ENCODE data around the gene GPR33. TPM values are rescaled to one million over a fixed set of nuclear protein-coding genes. Genes with fewer than 3 reads are reported as not detected.

The GPR33 gene
- total RNA-seq, 1 experiment from 2014 or later: not detected

DNA sequence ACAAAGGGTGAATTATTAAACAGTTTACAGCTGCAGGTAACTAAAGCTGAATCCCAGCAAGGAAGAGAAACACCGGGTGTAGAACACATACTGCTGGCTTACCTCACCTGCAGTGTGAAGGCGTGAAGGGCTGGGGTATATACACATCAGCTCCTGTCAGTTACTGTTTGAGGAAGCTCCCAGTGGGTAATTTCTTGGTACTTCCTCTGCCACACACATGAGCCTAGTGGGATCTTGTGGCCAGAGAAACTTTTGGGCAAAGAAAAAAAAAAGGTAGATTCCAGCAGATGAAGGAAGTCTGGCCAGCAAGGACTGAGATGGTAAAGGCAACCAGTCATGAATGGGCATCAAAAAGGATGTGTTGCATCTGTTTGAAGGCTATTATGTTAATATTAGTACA is 14.0 kb upstream of the GPR33 start:
- Mint-ChIP-seq H3K4me1 (no peaks in the 10 kb centered on the region), H3K27me3 (ENCODE audit: low read depth) (no peaks in the 10 kb centered on the region), H3K36me3 (no peaks in the 10 kb centered on the region), H3K9me3 (peaks cover 24% of the 10 kb centered on the region), H3K27ac (no peak overlapping the region), H3K4me3 (no peak overlapping the region)
- ATAC-seq: no peak
- POLR2A ChIA-PET: no interaction called here
- no peak for DNase-seq (ENCODE audit: low spot score)
- TF ChIP-seq, protein P1, sequence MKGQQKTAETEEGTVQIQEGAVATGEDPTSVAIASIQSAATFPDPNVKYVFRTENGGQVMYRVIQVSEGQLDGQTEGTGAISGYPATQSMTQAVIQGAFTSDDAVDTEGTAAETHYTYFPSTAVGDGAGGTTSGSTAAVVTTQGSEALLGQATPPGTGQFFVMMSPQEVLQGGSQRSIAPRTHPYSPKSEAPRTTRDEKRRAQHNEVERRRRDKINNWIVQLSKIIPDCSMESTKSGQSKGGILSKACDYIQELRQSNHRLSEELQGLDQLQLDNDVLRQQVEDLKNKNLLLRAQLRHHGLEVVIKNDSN (CRISPR knock-in tag; IDR thresholded peaks at IDR 0.05): no peak
- no peak for TF ChIP-seq NR2C2 (CRISPR knock-in tag; IDR thresholded peaks at IDR 0.05)
- no peak for TF ChIP-seq MYBL2 (CRISPR knock-in tag; IDR thresholded peaks at IDR 0.05)
- TF ChIP-seq, protein P2, sequence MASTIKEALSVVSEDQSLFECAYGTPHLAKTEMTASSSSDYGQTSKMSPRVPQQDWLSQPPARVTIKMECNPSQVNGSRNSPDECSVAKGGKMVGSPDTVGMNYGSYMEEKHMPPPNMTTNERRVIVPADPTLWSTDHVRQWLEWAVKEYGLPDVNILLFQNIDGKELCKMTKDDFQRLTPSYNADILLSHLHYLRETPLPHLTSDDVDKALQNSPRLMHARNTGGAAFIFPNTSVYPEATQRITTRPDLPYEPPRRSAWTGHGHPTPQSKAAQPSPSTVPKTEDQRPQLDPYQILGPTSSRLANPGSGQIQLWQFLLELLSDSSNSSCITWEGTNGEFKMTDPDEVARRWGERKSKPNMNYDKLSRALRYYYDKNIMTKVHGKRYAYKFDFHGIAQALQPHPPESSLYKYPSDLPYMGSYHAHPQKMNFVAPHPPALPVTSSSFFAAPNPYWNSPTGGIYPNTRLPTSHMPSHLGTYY (CRISPR knock-in tag; IDR thresholded peaks at IDR 0.05): no peak
- no peak for TF ChIP-seq FOXJ3 (CRISPR knock-in tag; IDR thresholded peaks at IDR 0.05; ENCODE audit: borderline replicate concordance)
- TF ChIP-seq, protein P3, sequence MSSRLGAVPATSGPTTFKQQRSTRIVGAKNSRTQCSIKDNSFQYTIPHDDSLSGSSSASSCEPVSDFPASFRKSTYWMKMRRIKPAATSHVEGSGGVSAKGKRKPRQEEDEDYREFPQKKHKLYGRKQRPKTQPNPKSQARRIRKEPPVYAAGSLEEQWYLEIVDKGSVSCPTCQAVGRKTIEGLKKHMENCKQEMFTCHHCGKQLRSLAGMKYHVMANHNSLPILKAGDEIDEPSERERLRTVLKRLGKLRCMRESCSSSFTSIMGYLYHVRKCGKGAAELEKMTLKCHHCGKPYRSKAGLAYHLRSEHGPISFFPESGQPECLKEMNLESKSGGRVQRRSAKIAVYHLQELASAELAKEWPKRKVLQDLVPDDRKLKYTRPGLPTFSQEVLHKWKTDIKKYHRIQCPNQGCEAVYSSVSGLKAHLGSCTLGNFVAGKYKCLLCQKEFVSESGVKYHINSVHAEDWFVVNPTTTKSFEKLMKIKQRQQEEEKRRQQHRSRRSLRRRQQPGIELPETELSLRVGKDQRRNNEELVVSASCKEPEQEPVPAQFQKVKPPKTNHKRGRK (CRISPR knock-in tag; IDR thresholded peaks at IDR 0.05; ENCODE audit: borderline replicate concordance): no peak
- no peak for TF ChIP-seq ZNF232 (CRISPR knock-in tag; IDR thresholded peaks at IDR 0.05)
- no peak for TF ChIP-seq ZNF317 (CRISPR knock-in tag; IDR thresholded peaks at IDR 0.05; ENCODE audit: borderline replicate concordance, low read depth)
- no peak for TF ChIP-seq NFE2L1 (CRISPR knock-in tag; IDR thresholded peaks at IDR 0.05)
- TF ChIP-seq, protein P4, sequence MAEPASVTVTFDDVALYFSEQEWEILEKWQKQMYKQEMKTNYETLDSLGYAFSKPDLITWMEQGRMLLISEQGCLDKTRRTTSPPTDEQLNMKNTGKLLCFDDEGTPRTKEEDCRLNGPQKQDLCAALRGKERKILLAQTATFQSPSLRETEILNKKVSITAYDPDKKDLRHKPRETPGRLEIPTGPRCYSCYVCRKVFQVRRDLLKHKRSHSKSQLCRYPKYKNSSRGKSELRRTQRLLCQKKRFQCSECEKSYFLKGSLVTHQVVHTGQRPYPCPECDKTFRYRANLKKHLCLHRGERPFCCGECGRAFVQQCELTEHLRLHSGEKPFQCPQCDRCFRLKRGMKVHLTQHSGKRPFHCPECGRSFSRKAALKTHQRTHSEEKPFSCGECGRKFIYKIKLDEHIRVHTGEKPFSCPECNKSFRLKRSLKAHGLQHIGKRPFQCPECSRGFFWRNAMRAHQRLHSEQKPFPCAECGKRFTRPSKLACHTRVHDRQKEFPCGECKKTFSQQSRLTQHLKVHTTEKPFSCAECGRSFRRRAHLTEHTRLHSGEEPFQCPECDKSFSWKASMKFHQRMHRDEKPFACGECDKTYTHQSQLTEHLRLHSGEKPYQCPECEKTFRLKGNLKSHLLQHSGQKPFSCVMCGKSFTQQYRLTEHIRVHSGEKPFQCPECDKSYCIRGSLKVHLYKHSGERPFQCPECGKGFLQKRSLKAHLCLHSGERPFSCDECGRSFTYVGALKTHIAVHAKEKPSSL (CRISPR knock-in tag; conservative IDR thresholded peaks at IDR 0.05): no peak
- no peak for TF ChIP-seq ZNF263 (CRISPR knock-in tag; IDR thresholded peaks at IDR 0.05; ENCODE audit: low read depth)
- TF ChIP-seq, protein P5, sequence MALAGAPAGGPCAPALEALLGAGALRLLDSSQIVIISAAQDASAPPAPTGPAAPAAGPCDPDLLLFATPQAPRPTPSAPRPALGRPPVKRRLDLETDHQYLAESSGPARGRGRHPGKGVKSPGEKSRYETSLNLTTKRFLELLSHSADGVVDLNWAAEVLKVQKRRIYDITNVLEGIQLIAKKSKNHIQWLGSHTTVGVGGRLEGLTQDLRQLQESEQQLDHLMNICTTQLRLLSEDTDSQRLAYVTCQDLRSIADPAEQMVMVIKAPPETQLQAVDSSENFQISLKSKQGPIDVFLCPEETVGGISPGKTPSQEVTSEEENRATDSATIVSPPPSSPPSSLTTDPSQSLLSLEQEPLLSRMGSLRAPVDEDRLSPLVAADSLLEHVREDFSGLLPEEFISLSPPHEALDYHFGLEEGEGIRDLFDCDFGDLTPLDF (CRISPR knock-in tag; IDR thresholded peaks at IDR 0.05): no peak
- TF ChIP-seq SOX15 (CRISPR knock-in tag; IDR thresholded peaks at IDR 0.05): no peak
- TF ChIP-seq, protein P6, sequence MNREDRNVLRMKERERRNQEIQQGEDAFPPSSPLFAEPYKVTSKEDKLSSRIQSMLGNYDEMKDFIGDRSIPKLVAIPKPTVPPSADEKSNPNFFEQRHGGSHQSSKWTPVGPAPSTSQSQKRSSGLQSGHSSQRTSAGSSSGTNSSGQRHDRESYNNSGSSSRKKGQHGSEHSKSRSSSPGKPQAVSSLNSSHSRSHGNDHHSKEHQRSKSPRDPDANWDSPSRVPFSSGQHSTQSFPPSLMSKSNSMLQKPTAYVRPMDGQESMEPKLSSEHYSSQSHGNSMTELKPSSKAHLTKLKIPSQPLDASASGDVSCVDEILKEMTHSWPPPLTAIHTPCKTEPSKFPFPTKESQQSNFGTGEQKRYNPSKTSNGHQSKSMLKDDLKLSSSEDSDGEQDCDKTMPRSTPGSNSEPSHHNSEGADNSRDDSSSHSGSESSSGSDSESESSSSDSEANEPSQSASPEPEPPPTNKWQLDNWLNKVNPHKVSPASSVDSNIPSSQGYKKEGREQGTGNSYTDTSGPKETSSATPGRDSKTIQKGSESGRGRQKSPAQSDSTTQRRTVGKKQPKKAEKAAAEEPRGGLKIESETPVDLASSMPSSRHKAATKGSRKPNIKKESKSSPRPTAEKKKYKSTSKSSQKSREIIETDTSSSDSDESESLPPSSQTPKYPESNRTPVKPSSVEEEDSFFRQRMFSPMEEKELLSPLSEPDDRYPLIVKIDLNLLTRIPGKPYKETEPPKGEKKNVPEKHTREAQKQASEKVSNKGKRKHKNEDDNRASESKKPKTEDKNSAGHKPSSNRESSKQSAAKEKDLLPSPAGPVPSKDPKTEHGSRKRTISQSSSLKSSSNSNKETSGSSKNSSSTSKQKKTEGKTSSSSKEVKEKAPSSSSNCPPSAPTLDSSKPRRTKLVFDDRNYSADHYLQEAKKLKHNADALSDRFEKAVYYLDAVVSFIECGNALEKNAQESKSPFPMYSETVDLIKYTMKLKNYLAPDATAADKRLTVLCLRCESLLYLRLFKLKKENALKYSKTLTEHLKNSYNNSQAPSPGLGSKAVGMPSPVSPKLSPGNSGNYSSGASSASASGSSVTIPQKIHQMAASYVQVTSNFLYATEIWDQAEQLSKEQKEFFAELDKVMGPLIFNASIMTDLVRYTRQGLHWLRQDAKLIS (CRISPR knock-in tag; IDR thresholded peaks at IDR 0.05; ENCODE audit: borderline replicate concordance): no peak
- TF ChIP-seq, protein P7, sequence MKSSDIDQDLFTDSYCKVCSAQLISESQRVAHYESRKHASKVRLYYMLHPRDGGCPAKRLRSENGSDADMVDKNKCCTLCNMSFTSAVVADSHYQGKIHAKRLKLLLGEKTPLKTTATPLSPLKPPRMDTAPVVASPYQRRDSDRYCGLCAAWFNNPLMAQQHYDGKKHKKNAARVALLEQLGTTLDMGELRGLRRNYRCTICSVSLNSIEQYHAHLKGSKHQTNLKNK (CRISPR knock-in tag; IDR thresholded peaks at IDR 0.05): no peak
- no peak for TF ChIP-seq RELA (CRISPR knock-in tag; IDR thresholded peaks at IDR 0.05; ENCODE audit: borderline replicate concordance)
- no peak for TF ChIP-seq KAT7 (CRISPR knock-in tag; IDR thresholded peaks at IDR 0.05; ENCODE audit: borderline replicate concordance)
- TF ChIP-seq, protein P8, sequence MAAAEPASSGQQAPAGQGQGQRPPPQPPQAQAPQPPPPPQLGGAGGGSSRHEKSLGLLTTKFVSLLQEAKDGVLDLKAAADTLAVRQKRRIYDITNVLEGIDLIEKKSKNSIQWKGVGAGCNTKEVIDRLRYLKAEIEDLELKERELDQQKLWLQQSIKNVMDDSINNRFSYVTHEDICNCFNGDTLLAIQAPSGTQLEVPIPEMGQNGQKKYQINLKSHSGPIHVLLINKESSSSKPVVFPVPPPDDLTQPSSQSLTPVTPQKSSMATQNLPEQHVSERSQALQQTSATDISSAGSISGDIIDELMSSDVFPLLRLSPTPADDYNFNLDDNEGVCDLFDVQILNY (CRISPR knock-in tag; IDR thresholded peaks at IDR 0.05): no peak
- CTCF ChIA-PET: interaction anchor here (0.9 kb wide), 1 partner anchor 8 kb away, joined by 3 read pairs; no protein-coding TSS in a partner anchor
